ENCODE data around the gene TBX2. TPM values are rescaled to one million over a fixed set of nuclear protein-coding genes. Genes with fewer than 3 reads are reported as not detected.

TBX2 gene
- total RNA-seq, 1 experiment from 2014 or later, result not detected

GRCh38 chr17:61455324-61456060 is 55.8 kb downstream of the TBX2 start:
- no TSS peak for BruUV-seq (replicated peaks)
- DNase-seq (ENCODE audit: low spot score), result no peak
- TF ChIP-seq EZH2 (IDR thresholded peaks at IDR 0.05; ENCODE audit: borderline replicate concordance, low read depth, low read length, poor library complexity, severe bottlenecking), result no peak
- TF ChIP-seq CTCF (conservative IDR thresholded peaks at IDR 0.05; ENCODE audit: low read depth, low read length), result no peak
- POLR2A ChIA-PET (ENCODE audit: low non-redundant PET), result no interaction called here
- Histone ChIP-seq H3K27ac (ENCODE audit: low read depth, low read length, poor library complexity, severe bottlenecking) (no peak overlapping the region), H3K9me3 (ENCODE audit: low read depth, low read length, poor library complexity, severe bottlenecking) (no peaks in the 10 kb centered on the region), H3K4me1 (ENCODE audit: insufficient read depth, low read length, poor library complexity, severe bottlenecking) (no peaks in the 10 kb centered on the region), H3K36me3 (ENCODE audit: insufficient read depth, low read length, poor library complexity, severe bottlenecking) (no peaks in the 10 kb centered on the region), H3K4me3 (ENCODE audit: low read depth, low read length, poor library complexity, severe bottlenecking) (no peak overlapping the region), H3K27me3 (replicated peaks; ENCODE audit: insufficient read depth, low read depth, low read length, poor library complexity) (peaks cover 8% of the 10 kb centered on the region)
- intact Hi-C loops (cut with micrococcal nuclease; ENCODE audit: unreplicated experiment), result no loop called here
- CTCF ChIA-PET, result no interaction called here

DNA sequence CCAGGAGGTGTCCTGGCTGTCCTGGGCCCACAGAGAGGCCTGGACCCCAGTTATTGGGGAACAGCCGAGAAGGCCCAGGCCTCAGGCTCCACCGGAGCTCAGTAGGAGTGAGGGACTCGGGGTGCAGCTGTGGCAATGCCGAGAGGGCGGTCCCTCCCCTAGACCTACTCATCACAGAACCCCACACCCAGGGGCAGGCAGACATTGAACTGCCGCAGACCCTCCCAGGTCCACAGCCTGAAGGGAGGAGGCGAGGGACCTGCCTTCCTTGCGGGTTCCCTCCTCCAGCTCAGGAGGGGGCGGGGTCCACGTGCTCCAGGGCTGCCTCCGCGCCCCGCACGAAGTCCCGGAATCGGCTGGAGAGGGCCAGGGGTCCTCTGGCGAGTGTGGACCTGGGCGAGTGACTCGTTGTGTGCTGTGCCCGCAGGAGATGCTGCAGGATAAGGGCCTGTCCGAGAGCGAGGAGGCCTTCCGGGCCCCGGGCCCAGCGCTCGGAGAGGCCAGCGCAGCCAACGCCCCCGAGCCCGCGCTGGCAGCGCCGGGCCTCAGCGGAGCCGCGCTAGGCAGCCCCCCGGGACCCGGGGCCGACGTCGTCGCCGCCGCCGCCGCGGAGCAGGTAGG is 56.5 kb downstream of the TBX2 start:
- CTCF ChIA-PET, result no interaction called here

DNA sequence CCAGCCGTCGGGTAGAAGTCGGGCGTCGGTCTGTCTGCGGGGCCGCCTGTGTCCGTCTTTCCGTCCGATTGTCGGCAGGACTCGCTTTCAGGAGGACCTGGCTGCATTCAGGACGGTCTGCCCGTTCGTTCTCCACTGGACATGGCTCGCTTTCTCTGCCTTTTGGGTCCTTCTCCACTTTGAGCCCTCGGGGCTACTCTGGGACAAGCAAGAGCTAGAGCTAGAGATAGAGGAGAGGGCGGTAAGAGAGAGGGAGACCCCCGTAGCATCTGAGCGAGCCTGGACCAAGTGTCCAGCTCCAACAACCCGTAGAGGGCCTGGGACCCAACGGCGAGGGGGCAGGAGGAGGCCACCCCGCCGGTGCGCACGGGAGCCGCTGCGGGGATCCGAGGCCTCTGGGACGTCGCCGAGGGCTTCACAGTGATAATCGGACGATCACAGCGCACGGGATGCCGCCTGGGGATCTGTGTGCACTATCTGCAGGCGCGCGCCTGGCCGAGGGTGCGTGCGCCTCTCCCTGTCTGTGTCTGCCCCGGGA is 57.1 kb downstream of the TBX2 start:
- H3K4me1 ChIP-seq (ENCODE audit: insufficient read depth, low read length, poor library complexity, severe bottlenecking), result no peaks in the 10 kb centered on the region
- CTCF ChIA-PET, result interaction anchor here (0.5 kb wide), 1 partner anchor 9 kb away, joined by 3 read pairs; no protein-coding TSS in a partner anchor
- H3K27me3 ChIP-seq (replicated peaks; ENCODE audit: insufficient read depth, low read depth, low read length, poor library complexity), result peaks cover 21% of the 10 kb centered on the region
- POLR2A ChIA-PET (ENCODE audit: low non-redundant PET), result no interaction called here
- no TSS peak for BruUV-seq (replicated peaks)
- H3K36me3 ChIP-seq (ENCODE audit: insufficient read depth, low read length, poor library complexity, severe bottlenecking), result no peaks in the 10 kb centered on the region
- intact Hi-C loops (cut with micrococcal nuclease; ENCODE audit: unreplicated experiment), result no loop called here
- DNase-seq (ENCODE audit: low spot score), result no peak
- H3K9me3 ChIP-seq (ENCODE audit: low read depth, low read length, poor library complexity, severe bottlenecking), result no peaks in the 10 kb centered on the region
- H3K27ac ChIP-seq (ENCODE audit: low read depth, low read length, poor library complexity, severe bottlenecking), result no peak overlapping the region
- no peak for TF ChIP-seq CTCF (conservative IDR thresholded peaks at IDR 0.05; ENCODE audit: low read depth, low read length)
- no peak for TF ChIP-seq EZH2 (IDR thresholded peaks at IDR 0.05; ENCODE audit: borderline replicate concordance, low read depth, low read length, poor library complexity, severe bottlenecking)
- no peak overlapping the region for H3K4me3 ChIP-seq (ENCODE audit: low read depth, low read length, poor library complexity, severe bottlenecking)

More for the DNA sequence above, 56.5 kb downstream of the TBX2 start:
- intact Hi-C loops (cut with micrococcal nuclease; ENCODE audit: unreplicated experiment), result no loop called here
- H3K9me3 ChIP-seq (ENCODE audit: low read depth, low read length, poor library complexity, severe bottlenecking), result no peaks in the 10 kb centered on the region
- H3K27me3 ChIP-seq (replicated peaks; ENCODE audit: insufficient read depth, low read depth, low read length, poor library complexity), result peaks cover 15% of the 10 kb centered on the region
- H3K4me3 ChIP-seq (ENCODE audit: low read depth, low read length, poor library complexity, severe bottlenecking), result no peak overlapping the region
- POLR2A ChIA-PET (ENCODE audit: low non-redundant PET), result no interaction called here
- no TSS peak for BruUV-seq (replicated peaks)
- no peak for TF ChIP-seq EZH2 (IDR thresholded peaks at IDR 0.05; ENCODE audit: borderline replicate concordance, low read depth, low read length, poor library complexity, severe bottlenecking)
- no peak for TF ChIP-seq CTCF (conservative IDR thresholded peaks at IDR 0.05; ENCODE audit: low read depth, low read length)
- DNase-seq (ENCODE audit: low spot score), result no peak
- H3K36me3 ChIP-seq (ENCODE audit: insufficient read depth, low read length, poor library complexity, severe bottlenecking), result no peaks in the 10 kb centered on the region
- H3K4me1 ChIP-seq (ENCODE audit: insufficient read depth, low read length, poor library complexity, severe bottlenecking), result no peaks in the 10 kb centered on the region
- H3K27ac ChIP-seq (ENCODE audit: low read depth, low read length, poor library complexity, severe bottlenecking), result no peak overlapping the region

Data from A673 (cell line).